SK-N-SH treated with all-trans-retinoic acid at 6 μM for 48 hours (cell line): ENCODE measurements around the gene MYCN.
"Not testable (repeated sequence)": the region's sequence is repeated elsewhere in the genome, so short reads cannot be mapped to it uniquely, and the experiment has no call there.

ENCODE experiments used
- ATAC-seq: fragments of 200-7000 bp; cut with Tn5 transposase; 3 replicates; pipeline ENCODE4 v1.9.1; 2020; ENCODE audit warnings: mild to moderate bottlenecking, moderate library complexity
- ARNTL ChIP-seq: fragments of 450-650 bp; formaldehyde crosslinking; IDR thresholded peaks from 2 replicates; pipeline ENCODE4 v1.5.0; 2020; ENCODE audit warnings: low read depth, mild to moderate bottlenecking, moderate library complexity, borderline replicate concordance
- BACH2 ChIP-seq: fragments of 250-450 bp; sonication (Bioruptor Pico); IDR thresholded peaks from 2 replicates; pipeline ENCODE4 v1.9.0; 2021; ENCODE audit warnings: mild to moderate bottlenecking, borderline replicate concordance
- CSDC2 ChIP-seq: fragments of 250-450 bp; sonication (Bioruptor Pico); IDR thresholded peaks from 2 replicates; pipeline ENCODE4 v1.5.0; 2020; ENCODE audit warnings: mild to moderate bottlenecking, moderate library complexity
- ESRRG ChIP-seq: fragments of 250-450 bp; sonication (Bioruptor Pico); IDR thresholded peaks from 2 replicates; pipeline ENCODE4 v1.6.1; 2021; ENCODE audit warnings: mild to moderate bottlenecking
- GLIS3 ChIP-seq: fragments of 250-450 bp; sonication (Bioruptor Pico); IDR thresholded peaks from 2 replicates; pipeline ENCODE4 v1.5.0; 2020; ENCODE audit warnings: mild to moderate bottlenecking, moderate library complexity
- ISL1 ChIP-seq: fragments of 250-450 bp; sonication (Bioruptor Pico); IDR thresholded peaks from 2 replicates; pipeline ENCODE4 v2.1.2; 2022; ENCODE audit warnings: mild to moderate bottlenecking, moderate library complexity
- OSR1 ChIP-seq: fragments of 250-450 bp; sonication (Bioruptor Pico); IDR thresholded peaks from 2 replicates; pipeline ENCODE4 v1.8.0; 2022; ENCODE audit warnings: moderate library complexity, mild to moderate bottlenecking, inconsistent platforms
- PPARA ChIP-seq: fragments of 250-450 bp; sonication (Bioruptor Pico); IDR thresholded peaks from 2 replicates; pipeline ENCODE4 v1.5.0; 2020; ENCODE audit warnings: mild to moderate bottlenecking, borderline replicate concordance
- RARB ChIP-seq: fragments of 250-450 bp; sonication (Bioruptor Pico); IDR thresholded peaks from 2 replicates; pipeline ENCODE4 v1.8.0; 2021; ENCODE audit warnings: mild to moderate bottlenecking, moderate library complexity
- SNAI2 ChIP-seq: fragments of 250-450 bp; sonication (Bioruptor Pico); IDR thresholded peaks from 2 replicates; pipeline ENCODE4 v1.5.0; 2020; ENCODE audit warnings: mild to moderate bottlenecking, moderate library complexity
- TCF4 ChIP-seq: fragments of 250-450 bp; sonication (Bioruptor Pico); IDR thresholded peaks from 2 replicates; pipeline ENCODE4 v1.8.0; 2021; ENCODE audit warnings: mild to moderate bottlenecking, moderate library complexity, borderline replicate concordance
- TOX ChIP-seq: fragments of 250-450 bp; sonication (Bioruptor Pico); IDR thresholded peaks from 2 replicates; pipeline ENCODE4 v1.8.0; 2021; ENCODE audit warnings: mild to moderate bottlenecking, moderate library complexity, borderline replicate concordance
- TSHZ2 ChIP-seq: fragments of 250-450 bp; sonication (Bioruptor Pico); IDR thresholded peaks from 2 replicates; pipeline ENCODE4 v1.5.0; 2020; ENCODE audit warnings: mild to moderate bottlenecking, moderate library complexity
- ZC3H10 ChIP-seq: fragments of 250-450 bp; sonication (Bioruptor Pico); IDR thresholded peaks from 2 replicates; pipeline ENCODE4 v1.5.1; 2021; ENCODE audit warnings: mild to moderate bottlenecking, moderate library complexity
- ZFP3 ChIP-seq: fragments of 250-450 bp; sonication (Bioruptor Pico); IDR thresholded peaks from 2 replicates; pipeline ENCODE4 v1.5.0; 2020; ENCODE audit warnings: mild to moderate bottlenecking, moderate library complexity
- ZFP30 ChIP-seq: fragments of 450-650 bp; formaldehyde crosslinking; IDR thresholded peaks from 2 replicates; pipeline ENCODE4 v1.5.0; 2022; ENCODE audit warnings: mild to moderate bottlenecking, moderate library complexity
- ZNF565 ChIP-seq: fragments of 450-650 bp; formaldehyde crosslinking; conservative IDR thresholded peaks from 2 replicates; pipeline ENCODE4 v1.5.0; 2020; ENCODE audit warnings: low read depth, mild to moderate bottlenecking, moderate library complexity
- ZNF70 ChIP-seq: fragments of 450-650 bp; formaldehyde crosslinking; IDR thresholded peaks from 2 replicates; pipeline ENCODE4 v1.5.0; 2020; ENCODE audit warnings: mild to moderate bottlenecking, moderate library complexity
- ZNF8 ChIP-seq: fragments of 450-650 bp; formaldehyde crosslinking; IDR thresholded peaks from 2 replicates; pipeline ENCODE4 v1.5.0; 2020; ENCODE audit warnings: mild to moderate bottlenecking, moderate library complexity
- TF ChIP-seq, protein P1 (sequence below): fragments of 250-450 bp; sonication (Bioruptor Pico); IDR thresholded peaks from 2 replicates; pipeline ENCODE4 v1.8.0; 2021; ENCODE audit warnings: low read depth, mild to moderate bottlenecking, moderate library complexity, borderline replicate concordance
- TF ChIP-seq, protein P2 (sequence below): fragments of 250-450 bp; sonication (Bioruptor Pico); IDR thresholded peaks from 2 replicates; pipeline ENCODE4 v1.8.0; 2020; ENCODE audit warnings: mild to moderate bottlenecking, moderate library complexity, borderline replicate concordance
- TF ChIP-seq, protein P3 (sequence below): fragments of 250-450 bp; sonication (Bioruptor Pico); IDR thresholded peaks from 2 replicates; pipeline ENCODE4 v1.5.1; 2021; ENCODE audit warnings: mild to moderate bottlenecking, moderate library complexity
- TF ChIP-seq, protein P4 (sequence below): fragments of 250-450 bp; sonication (Bioruptor Pico); IDR thresholded peaks from 2 replicates; pipeline ENCODE4 v1.5.1; 2020; ENCODE audit warnings: low read depth, mild to moderate bottlenecking, moderate library complexity

MYCN gene

DNA sequence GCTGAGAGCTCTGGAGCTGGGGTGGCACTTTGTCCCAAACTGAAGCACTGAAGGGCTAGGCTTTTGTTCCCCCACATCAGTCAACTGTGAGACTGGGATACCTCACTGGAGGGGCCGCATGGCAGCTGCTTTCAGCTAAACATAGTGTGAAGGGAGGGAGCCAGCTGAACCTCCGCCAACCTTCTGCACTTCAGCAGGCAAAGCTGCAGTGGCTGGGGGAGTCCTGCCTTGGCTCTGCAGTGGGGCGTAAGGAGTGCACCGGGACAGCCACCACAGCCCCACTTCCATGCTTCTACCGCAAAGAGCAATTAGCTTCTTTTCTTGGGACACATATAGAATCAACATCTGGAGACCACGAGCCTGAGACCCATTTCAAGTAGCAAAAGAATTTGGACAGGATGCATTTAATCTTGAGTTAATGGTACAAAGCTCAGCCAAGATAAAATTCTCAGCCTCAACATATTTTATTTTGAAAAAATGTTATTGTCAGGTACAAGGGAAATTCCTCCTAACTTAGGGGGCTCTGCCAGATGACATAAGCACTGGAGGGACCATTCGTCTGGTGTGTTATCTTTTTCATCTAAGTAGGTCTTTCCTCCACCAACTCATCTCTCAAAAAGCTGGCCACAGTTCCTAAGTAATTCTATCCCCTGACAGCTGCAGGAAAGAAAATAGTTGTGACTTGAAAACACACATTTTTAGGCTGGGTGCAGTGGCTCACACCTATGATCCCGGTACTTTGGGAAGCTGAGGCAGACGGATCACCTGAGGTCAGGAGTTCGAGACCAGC lies 25.6 kb upstream of the MYCN start:
- no peak; the same call in 2 of the 3 replicates for ATAC-seq
- TF ChIP-seq RARB (no peak), OSR1 (CRISPR knock-in tag) (no peak), ZFP30 (CRISPR knock-in tag) (no peak), GLIS3 (CRISPR knock-in tag) (no peak), PPARA (CRISPR knock-in tag) (no peak), ISL1 (peak; percentile 76), ESRRG (CRISPR knock-in tag) (no peak), BACH2 (CRISPR knock-in tag) (no peak), ZFP3 (CRISPR knock-in tag) (0 out of 2 replicates have a peak, but pooled peaks have one; percentile 18), ARNTL (CRISPR knock-in tag) (no peak), TOX (CRISPR knock-in tag) (no peak), ZNF565 (no peak), SNAI2 (CRISPR knock-in tag) (0 out of 2 replicates have a peak, but pooled peaks have one; percentile 10), ZNF8 (no peak), CSDC2 (no peak), TCF4 (CRISPR knock-in tag) (no peak), TSHZ2 (CRISPR knock-in tag) (no peak), ZC3H10 (CRISPR knock-in tag) (no peak), ZNF70 (no peak)
- TF ChIP-seq, protein P1, sequence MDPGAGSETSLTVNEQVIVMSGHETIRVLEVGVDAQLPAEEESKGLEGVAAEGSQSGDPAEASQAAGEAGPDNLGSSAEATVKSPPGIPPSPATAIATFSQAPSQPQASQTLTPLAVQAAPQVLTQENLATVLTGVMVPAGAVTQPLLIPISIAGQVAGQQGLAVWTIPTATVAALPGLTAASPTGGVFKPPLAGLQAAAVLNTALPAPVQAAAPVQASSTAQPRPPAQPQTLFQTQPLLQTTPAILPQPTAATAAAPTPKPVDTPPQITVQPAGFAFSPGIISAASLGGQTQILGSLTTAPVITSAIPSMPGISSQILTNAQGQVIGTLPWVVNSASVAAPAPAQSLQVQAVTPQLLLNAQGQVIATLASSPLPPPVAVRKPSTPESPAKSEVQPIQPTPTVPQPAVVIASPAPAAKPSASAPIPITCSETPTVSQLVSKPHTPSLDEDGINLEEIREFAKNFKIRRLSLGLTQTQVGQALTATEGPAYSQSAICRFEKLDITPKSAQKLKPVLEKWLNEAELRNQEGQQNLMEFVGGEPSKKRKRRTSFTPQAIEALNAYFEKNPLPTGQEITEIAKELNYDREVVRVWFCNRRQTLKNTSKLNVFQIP (CRISPR knock-in tag), result no peak
- TF ChIP-seq, protein P2, sequence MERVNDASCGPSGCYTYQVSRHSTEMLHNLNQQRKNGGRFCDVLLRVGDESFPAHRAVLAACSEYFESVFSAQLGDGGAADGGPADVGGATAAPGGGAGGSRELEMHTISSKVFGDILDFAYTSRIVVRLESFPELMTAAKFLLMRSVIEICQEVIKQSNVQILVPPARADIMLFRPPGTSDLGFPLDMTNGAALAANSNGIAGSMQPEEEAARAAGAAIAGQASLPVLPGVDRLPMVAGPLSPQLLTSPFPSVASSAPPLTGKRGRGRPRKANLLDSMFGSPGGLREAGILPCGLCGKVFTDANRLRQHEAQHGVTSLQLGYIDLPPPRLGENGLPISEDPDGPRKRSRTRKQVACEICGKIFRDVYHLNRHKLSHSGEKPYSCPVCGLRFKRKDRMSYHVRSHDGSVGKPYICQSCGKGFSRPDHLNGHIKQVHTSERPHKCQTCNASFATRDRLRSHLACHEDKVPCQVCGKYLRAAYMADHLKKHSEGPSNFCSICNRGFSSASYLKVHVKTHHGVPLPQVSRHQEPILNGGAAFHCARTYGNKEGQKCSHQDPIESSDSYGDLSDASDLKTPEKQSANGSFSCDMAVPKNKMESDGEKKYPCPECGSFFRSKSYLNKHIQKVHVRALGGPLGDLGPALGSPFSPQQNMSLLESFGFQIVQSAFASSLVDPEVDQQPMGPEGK (CRISPR knock-in tag), result no peak
- TF ChIP-seq, protein P3, sequence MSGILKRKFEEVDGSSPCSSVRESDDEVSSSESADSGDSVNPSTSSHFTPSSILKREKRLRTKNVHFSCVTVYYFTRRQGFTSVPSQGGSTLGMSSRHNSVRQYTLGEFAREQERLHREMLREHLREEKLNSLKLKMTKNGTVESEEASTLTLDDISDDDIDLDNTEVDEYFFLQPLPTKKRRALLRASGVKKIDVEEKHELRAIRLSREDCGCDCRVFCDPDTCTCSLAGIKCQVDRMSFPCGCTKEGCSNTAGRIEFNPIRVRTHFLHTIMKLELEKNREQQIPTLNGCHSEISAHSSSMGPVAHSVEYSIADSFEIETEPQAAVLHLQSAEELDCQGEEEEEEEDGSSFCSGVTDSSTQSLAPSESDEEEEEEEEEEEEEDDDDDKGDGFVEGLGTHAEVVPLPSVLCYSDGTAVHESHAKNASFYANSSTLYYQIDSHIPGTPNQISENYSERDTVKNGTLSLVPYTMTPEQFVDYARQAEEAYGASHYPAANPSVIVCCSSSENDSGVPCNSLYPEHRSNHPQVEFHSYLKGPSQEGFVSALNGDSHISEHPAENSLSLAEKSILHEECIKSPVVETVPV (CRISPR knock-in tag), result no peak
- TF ChIP-seq, protein P4, sequence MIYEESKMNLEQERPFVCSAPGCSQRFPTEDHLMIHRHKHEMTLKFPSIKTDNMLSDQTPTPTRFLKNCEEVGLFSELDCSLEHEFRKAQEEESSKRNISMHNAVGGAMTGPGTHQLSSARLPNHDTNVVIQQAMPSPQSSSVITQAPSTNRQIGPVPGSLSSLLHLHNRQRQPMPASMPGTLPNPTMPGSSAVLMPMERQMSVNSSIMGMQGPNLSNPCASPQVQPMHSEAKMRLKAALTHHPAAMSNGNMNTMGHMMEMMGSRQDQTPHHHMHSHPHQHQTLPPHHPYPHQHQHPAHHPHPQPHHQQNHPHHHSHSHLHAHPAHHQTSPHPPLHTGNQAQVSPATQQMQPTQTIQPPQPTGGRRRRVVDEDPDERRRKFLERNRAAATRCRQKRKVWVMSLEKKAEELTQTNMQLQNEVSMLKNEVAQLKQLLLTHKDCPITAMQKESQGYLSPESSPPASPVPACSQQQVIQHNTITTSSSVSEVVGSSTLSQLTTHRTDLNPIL (CRISPR knock-in tag), result no peak

GRCh38 chr2:15915546-15915945 lies 24.8 kb upstream of the MYCN start:
- not testable (repeated sequence) for ATAC-seq

DNA sequence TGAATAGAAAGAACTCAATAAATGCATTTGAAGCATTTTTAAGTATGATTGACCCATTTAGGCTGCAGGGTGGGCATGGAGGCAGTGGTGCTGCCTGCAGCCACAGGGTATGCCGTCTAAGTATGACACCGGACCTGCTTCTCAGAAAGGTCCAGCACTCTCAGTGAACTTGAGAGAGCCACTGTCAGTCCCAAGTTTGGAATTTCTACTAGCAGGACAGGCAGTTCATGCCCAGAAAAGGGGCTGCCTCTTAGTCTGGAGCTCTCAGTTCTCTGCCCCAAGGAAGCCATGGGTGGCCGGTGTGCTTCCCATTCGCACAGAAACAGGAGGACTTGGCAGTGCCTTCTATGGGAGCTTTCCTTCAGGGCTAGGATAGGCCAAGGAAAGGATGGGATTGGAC lies 24.0 kb upstream of the MYCN start:
- ATAC-seq, result no peak
- TF ChIP-seq, protein P3 (CRISPR knock-in tag), result no peak
- TF ChIP-seq ZC3H10 (CRISPR knock-in tag), result no peak
